OCI-LY1 (cell line): ENCODE results near the gene SLC22A23.

Experiments used
- H2AFZ ChIP-seq: fragments of 200-600 bp; sonication (generic), shearing (Covaris generic); 2 replicates; pipeline ENCODE4 v1.6.0; 2014; ENCODE audit warnings: antibody characterized with exemption, mild to moderate bottlenecking, low read length
- H3F3A ChIP-seq: fragments of 200-600 bp; sonication (generic), shearing (Covaris generic); 2 replicates; pipeline ENCODE4 v1.6.0; 2014; ENCODE audit warnings: mild to moderate bottlenecking, antibody characterized with exemption, low read length, moderate library complexity; ENCODE audit not compliant: insufficient read depth
- H3K27ac ChIP-seq: fragments of 200-600 bp; sonication (generic); 2 replicates; pipeline ENCODE4 v1.5.1; 2014; ENCODE audit warnings: low read length, mixed run types, mild to moderate bottlenecking, low read depth; ENCODE audit not compliant: poor library complexity, severe bottlenecking
- H3K27me3 ChIP-seq: fragments of 200-600 bp; sonication (generic); 2 replicates; pipeline ENCODE4 v1.6.0; 2014; ENCODE audit warnings: antibody characterized with exemption, mild to moderate bottlenecking, low read length, moderate library complexity; ENCODE audit not compliant: insufficient read depth
- H3K36me3 ChIP-seq: fragments of 200-600 bp; sonication (generic); 2 replicates; pipeline ENCODE4 v1.6.1; 2014; ENCODE audit warnings: mild to moderate bottlenecking, antibody characterized with exemption, low read length, moderate library complexity, mixed read lengths; ENCODE audit not compliant: insufficient read depth
- H3K4me1 ChIP-seq: fragments of 200-600 bp; sonication (generic); 2 replicates; pipeline ENCODE4 v1.5.1; 2014; ENCODE audit warnings: mild to moderate bottlenecking, low read length, moderate library complexity; ENCODE audit not compliant: insufficient read depth, severe bottlenecking
- H3K4me2 ChIP-seq: fragments of 200-600 bp; sonication (generic), shearing (Covaris generic); 2 replicates; pipeline ENCODE4 v1.6.1; 2014; ENCODE audit warnings: low read length
- H3K4me3 ChIP-seq: fragments of 200-600 bp; sonication (generic); 2 replicates; pipeline ENCODE4 v1.5.1; 2014; ENCODE audit warnings: low read length, low read depth, mild to moderate bottlenecking, mixed read lengths; ENCODE audit not compliant: poor library complexity, severe bottlenecking
- H3K79me2 ChIP-seq: fragments of 200-600 bp; shearing (Covaris generic); 2 replicates; pipeline ENCODE4 v1.6.1; 2016; ENCODE audit warnings: mixed run types, low read length, mixed read lengths; ENCODE audit not compliant: insufficient read depth
- H3K9ac ChIP-seq: fragments of 200-600 bp; sonication (generic), shearing (Covaris generic); 2 replicates; pipeline ENCODE4 v1.6.1; 2014; ENCODE audit warnings: mild to moderate bottlenecking, low read length, mixed read lengths
- H3K9me2 ChIP-seq: fragments of 200-600 bp; sonication (generic), shearing (Covaris generic); 2 replicates; pipeline ENCODE4 v1.6.1; 2014; ENCODE audit warnings: low read depth, mild to moderate bottlenecking, low read length, mixed read lengths
- H3K9me3 ChIP-seq: fragments of 200-600 bp; shearing (Covaris generic); 2 replicates; pipeline ENCODE4 v1.6.1; 2014; ENCODE audit warnings: low read length, mixed read lengths
- H4K20me1 ChIP-seq: fragments of 200-600 bp; sonication (generic), shearing (Covaris generic); 2 replicates; pipeline ENCODE4 v1.6.0; 2016; ENCODE audit warnings: mild to moderate bottlenecking, low read length; ENCODE audit not compliant: insufficient read depth
- EZH2 ChIP-seq: fragments of 200-600 bp; sonication (generic), shearing (Covaris generic); IDR thresholded peaks from 2 replicates; pipeline ENCODE4 v1.8.0; 2017; ENCODE audit warnings: borderline replicate concordance, mixed run types, mild to moderate bottlenecking, antibody characterized with exemption, low read length, moderate library complexity, mixed read lengths
- TF ChIP-seq, protein P1 (sequence below): fragments of 200-600 bp; sonication (generic), shearing (Covaris generic); IDR thresholded peaks from 2 replicates; pipeline ENCODE4 v1.5.1; 2017; ENCODE audit warnings: mild to moderate bottlenecking, antibody characterized with exemption, low read length, moderate library complexity, mixed read lengths

The SLC22A23 gene

DNA sequence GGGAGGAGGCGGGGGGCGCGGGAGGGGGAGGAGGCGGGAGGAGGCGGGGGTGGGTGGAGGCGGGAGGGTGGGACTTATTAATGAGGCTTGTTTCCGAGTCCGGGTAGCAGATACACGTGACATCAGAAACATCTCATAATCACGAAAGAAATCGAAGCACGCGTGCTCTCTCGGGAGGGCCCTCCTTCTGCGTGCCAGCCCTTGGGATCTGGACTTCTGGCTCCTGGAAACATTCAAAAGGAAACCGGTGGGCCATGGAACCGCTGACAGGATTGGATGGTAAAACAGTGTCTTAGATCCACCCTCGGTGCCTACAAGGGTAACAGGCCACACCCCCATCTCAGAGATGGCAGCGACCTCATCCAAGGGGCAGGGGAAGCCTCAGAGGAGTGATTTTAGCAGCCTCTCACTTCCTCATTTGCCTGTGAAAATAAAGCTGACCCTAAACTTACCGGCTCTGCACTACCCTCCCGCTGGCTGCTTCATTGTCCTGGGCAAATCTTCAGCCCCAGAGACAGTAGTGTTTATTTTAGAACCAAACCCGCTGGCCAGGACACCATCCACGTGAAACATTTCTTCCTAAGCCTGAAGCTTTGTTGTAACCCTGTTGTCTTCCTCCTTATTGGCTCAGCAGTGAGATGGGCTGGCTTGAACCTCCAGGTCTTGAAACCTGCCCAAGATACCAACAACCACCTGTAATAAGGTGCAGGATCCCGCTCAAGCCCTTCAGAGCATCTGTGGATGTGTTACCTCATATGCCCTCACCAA lies 100.6 kb downstream of the SLC22A23 start:
- H3F3A ChIP-seq: no peaks in the 10 kb centered on the region
- H4K20me1 ChIP-seq: no peaks in the 10 kb centered on the region
- peak overlapping the region; percentile 37; the same call in 1 of the 2 replicates for H3K9ac ChIP-seq
- peak overlapping the region; percentile 69 for H3K27ac ChIP-seq
- H3K36me3 ChIP-seq: no peaks in the 10 kb centered on the region
- H3K9me2 ChIP-seq: no peaks in the 10 kb centered on the region
- H3K4me2 ChIP-seq: peak overlapping the region; percentile 63
- TF ChIP-seq, protein P1, sequence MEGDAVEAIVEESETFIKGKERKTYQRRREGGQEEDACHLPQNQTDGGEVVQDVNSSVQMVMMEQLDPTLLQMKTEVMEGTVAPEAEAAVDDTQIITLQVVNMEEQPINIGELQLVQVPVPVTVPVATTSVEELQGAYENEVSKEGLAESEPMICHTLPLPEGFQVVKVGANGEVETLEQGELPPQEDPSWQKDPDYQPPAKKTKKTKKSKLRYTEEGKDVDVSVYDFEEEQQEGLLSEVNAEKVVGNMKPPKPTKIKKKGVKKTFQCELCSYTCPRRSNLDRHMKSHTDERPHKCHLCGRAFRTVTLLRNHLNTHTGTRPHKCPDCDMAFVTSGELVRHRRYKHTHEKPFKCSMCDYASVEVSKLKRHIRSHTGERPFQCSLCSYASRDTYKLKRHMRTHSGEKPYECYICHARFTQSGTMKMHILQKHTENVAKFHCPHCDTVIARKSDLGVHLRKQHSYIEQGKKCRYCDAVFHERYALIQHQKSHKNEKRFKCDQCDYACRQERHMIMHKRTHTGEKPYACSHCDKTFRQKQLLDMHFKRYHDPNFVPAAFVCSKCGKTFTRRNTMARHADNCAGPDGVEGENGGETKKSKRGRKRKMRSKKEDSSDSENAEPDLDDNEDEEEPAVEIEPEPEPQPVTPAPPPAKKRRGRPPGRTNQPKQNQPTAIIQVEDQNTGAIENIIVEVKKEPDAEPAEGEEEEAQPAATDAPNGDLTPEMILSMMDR: no peak
- no peak for TF ChIP-seq EZH2
- H3K27me3 ChIP-seq: no peaks in the 10 kb centered on the region
- no peaks in the 10 kb centered on the region for H3K9me3 ChIP-seq
- no peak overlapping the region for H2AFZ ChIP-seq
- peaks cover 43% of the 10 kb centered on the region for H3K4me1 ChIP-seq
- H3K4me3 ChIP-seq: peak overlapping the region; percentile 54
- no peaks in the 10 kb centered on the region for H3K79me2 ChIP-seq

DNA sequence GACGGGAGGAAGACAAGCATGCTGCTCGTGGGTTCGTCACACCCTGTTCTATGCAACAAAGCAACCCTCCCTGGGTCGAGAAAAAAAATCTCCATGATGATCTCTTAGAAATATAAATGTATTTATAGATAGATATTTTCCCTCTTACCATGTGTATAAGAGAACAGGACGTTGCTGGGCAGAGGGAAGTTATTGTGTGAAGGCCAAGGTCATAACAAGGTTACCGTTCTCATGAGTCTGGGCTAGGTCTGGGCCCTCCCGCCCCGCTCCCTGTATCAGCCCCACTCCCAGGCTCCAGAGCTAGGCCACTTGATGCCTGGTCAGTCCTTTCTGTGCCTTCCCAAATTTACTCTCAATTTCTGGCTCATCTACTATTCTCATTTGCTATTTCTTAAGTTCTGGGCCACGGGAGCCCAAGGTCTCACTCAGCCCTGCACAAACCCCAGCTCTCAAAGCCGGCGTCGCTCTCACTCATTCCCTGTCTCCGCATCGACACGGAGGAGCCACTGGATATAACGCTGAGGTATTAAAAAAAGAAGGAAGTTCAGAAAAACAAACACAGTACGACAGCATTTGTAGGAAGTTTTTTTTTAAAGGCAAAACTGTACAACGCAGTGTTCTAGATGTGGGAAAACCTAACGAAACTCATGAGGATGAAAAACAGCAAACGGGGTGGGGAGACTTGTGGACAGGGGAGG lies 101.3 kb downstream of the SLC22A23 start:
- H3K4me3 ChIP-seq: peak overlapping the region; percentile 4
- H3K4me1 ChIP-seq: peaks cover 43% of the 10 kb centered on the region

DNA sequence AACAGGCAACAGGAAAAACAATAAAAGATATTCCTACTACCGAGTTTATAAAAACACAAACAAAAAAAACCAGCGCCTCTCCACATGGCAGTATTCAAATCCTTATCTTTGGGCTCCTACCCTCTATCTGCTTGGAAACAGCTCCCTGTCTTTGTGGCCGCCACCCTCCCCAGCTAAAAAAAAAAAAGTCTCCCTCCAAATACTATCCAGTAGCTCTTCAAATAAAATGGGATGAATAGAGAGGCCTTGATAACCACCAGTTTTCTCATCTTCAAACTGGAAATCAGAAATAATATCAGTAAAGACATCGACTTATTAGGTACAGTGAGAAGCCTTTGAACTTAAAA lies 101.9 kb downstream of the SLC22A23 start:
- Histone ChIP-seq H4K20me1 (no peaks in the 10 kb centered on the region), H3K79me2 (no peaks in the 10 kb centered on the region), H3K4me3 (no peak overlapping the region), H3K9me2 (no peaks in the 10 kb centered on the region), H3K36me3 (no peaks in the 10 kb centered on the region), H2AFZ (no peak overlapping the region), H3K4me1 (peaks cover 43% of the 10 kb centered on the region), H3F3A (no peaks in the 10 kb centered on the region), H3K27ac (peak overlapping the region; percentile 73), H3K27me3 (no peaks in the 10 kb centered on the region), H3K4me2 (no peak overlapping the region), H3K9me3 (no peaks in the 10 kb centered on the region), H3K9ac (no peak overlapping the region)
- TF ChIP-seq, protein P1: no peak
- TF ChIP-seq EZH2: no peak

More for the DNA sequence above, 101.3 kb downstream of the SLC22A23 start:
- H3K9ac ChIP-seq: no peak overlapping the region; the same call in 1 of the 2 replicates
- H3K27me3 ChIP-seq: no peaks in the 10 kb centered on the region
- H3K27ac ChIP-seq: peak overlapping the region; percentile 73
- H3K36me3 ChIP-seq: no peaks in the 10 kb centered on the region
- H4K20me1 ChIP-seq: no peaks in the 10 kb centered on the region
- no peaks in the 10 kb centered on the region for H3F3A ChIP-seq
- no peaks in the 10 kb centered on the region for H3K9me2 ChIP-seq
- H3K9me3 ChIP-seq: no peaks in the 10 kb centered on the region
- peak overlapping the region; percentile 5; the same call in 1 of the 2 replicates for H3K4me2 ChIP-seq
- no peaks in the 10 kb centered on the region for H3K79me2 ChIP-seq
- TF ChIP-seq, protein P1: no peak
- no peak for TF ChIP-seq EZH2
- no peak overlapping the region for H2AFZ ChIP-seq
